IMR-90 (cell line): ENCODE data around the gene FCMR. TPM values are rescaled to one million over a fixed set of nuclear protein-coding genes. Genes with fewer than 3 reads are reported as not detected.

ENCODE experiments used
- ATAC-seq: fragments of 200-7000 bp; cut with Tn5 transposase; 2 replicates; pipeline ENCODE4 v1.9.1; 2020; ENCODE audit warnings: low read depth, mild to moderate bottlenecking, moderate library complexity
- BruUV-seq: library from RNA; stranded (reverse); fragments of 400-500 nt; replicated peaks from 2 replicates; lab custom pipeline; 2021; lab: Mats Ljungman, UMichigan
- CTCF ChIA-PET: fragments of 300-600 bp; formaldehyde crosslinking; extraction: SDS; loops from one replicate; lab custom pipeline; 2021; ENCODE audit warnings: antibody characterized with exemption; lab: Yijun Ruan, JAX
- POLR2A ChIA-PET: fragments of 300-600 bp; sonication (Branson Sonifier 250); formaldehyde crosslinking; loops from one replicate; lab custom pipeline; 2022; ENCODE audit warnings: antibody characterized with exemption; ENCODE audit not compliant: unreplicated experiment; lab: Charles Lee
- DNase-seq: peaks from one replicate; pipeline ENCODE4 v3.0.0; 2013
- H2AFZ ChIP-seq: replicated peaks from 2 replicates; pipeline ENCODE3; 2013; ENCODE audit warnings: low read length, mild to moderate bottlenecking; ENCODE audit not compliant: poor library complexity
- H2AK5ac ChIP-seq: 2 replicates; pipeline ENCODE4 v1.6.1; 2013; ENCODE audit warnings: low read depth, low read length, inconsistent platforms
- H2AK9ac ChIP-seq: replicated peaks from 2 replicates; pipeline ENCODE3; 2013; ENCODE audit warnings: mild to moderate bottlenecking, low read depth, low read length, moderate library complexity; ENCODE audit not compliant: poor library complexity
- H2BK120ac ChIP-seq: 2 replicates; pipeline ENCODE4 v1.6.1; 2013; ENCODE audit warnings: low read depth, low read length, inconsistent platforms
- H2BK15ac ChIP-seq: 3 replicates; pipeline ENCODE4 v1.6.1; 2013; ENCODE audit warnings: low read depth, low read length, inconsistent platforms
- H2BK20ac ChIP-seq: 2 replicates; pipeline ENCODE4 v1.6.1; 2013; ENCODE audit warnings: low read depth, mild to moderate bottlenecking, inconsistent platforms, low read length, moderate library complexity
- H2BK5ac ChIP-seq: 2 replicates; pipeline ENCODE4 v1.6.1; 2013; ENCODE audit warnings: mild to moderate bottlenecking, low read depth, low read length, inconsistent platforms; ENCODE audit not compliant: poor library complexity, severe bottlenecking
- H3K14ac ChIP-seq: replicated peaks from 2 replicates; pipeline ENCODE4 v1.6.1; 2013; ENCODE audit warnings: low read depth, low read length, inconsistent platforms
- H3K18ac ChIP-seq: 2 replicates; pipeline ENCODE4 v1.6.1; 2013; ENCODE audit warnings: low read depth, low read length, control low read depth
- H3K23ac ChIP-seq: 2 replicates; pipeline ENCODE4 v1.6.1; 2013; ENCODE audit warnings: low read depth, low read length, inconsistent platforms
- H3K27ac ChIP-seq: 2 replicates; pipeline ENCODE4 v1.5.1; 2013; ENCODE audit warnings: mild to moderate bottlenecking, control low read depth, low read length; ENCODE audit not compliant: insufficient read depth
- H3K27me3 ChIP-seq: 2 replicates; pipeline ENCODE4 v1.6.1; 2013; ENCODE audit warnings: low read length; ENCODE audit not compliant: control insufficient read depth, insufficient read depth
- H3K36me3 ChIP-seq: 2 replicates; pipeline ENCODE4 v1.6.1; 2013; ENCODE audit warnings: low read length, mixed read lengths; ENCODE audit not compliant: control insufficient read depth, insufficient read depth
- H3K4ac ChIP-seq: 2 replicates; pipeline ENCODE4 v1.6.1; 2013; ENCODE audit warnings: low read depth, low read length, inconsistent platforms
- H3K4me1 ChIP-seq: 2 replicates; pipeline ENCODE4 v1.6.1; 2013; ENCODE audit warnings: low read length, mixed read lengths; ENCODE audit not compliant: control insufficient read depth, insufficient read depth
- H3K4me2 ChIP-seq: 2 replicates; pipeline ENCODE4 v1.6.1; 2013; ENCODE audit warnings: low read depth, mild to moderate bottlenecking, control low read depth, low read length, moderate library complexity
- H3K4me3 ChIP-seq: 2 replicates; pipeline ENCODE4 v1.5.1; 2013; ENCODE audit warnings: low read depth, mild to moderate bottlenecking, control low read depth, low read length, moderate library complexity; ENCODE audit not compliant: insufficient read depth
- H3K56ac ChIP-seq: 2 replicates; pipeline ENCODE4 v1.6.1; 2013; ENCODE audit warnings: low read length, inconsistent platforms; ENCODE audit not compliant: insufficient read depth; ENCODE audit errors: extremely low read depth
- H3K79me1 ChIP-seq, 2 experiments: 2 replicates each; pipeline ENCODE4 v1.6.1; 2013; ENCODE audit warnings: low read length in 2 of 2, inconsistent platforms in 1 of 2, low read depth in 1 of 2
- H3K9ac ChIP-seq: 2 replicates; pipeline ENCODE4 v1.6.1; 2013; ENCODE audit warnings: low read depth, low read length, control low read depth
- H3K9me1 ChIP-seq: 2 replicates; pipeline ENCODE4 v1.6.1; 2013; ENCODE audit warnings: low read length, inconsistent platforms; ENCODE audit not compliant: insufficient read depth
- H3K9me3 ChIP-seq: 2 replicates; pipeline ENCODE4 v1.6.1; 2013; ENCODE audit warnings: low read length; ENCODE audit not compliant: control insufficient read depth, insufficient read depth
- H4K20me1 ChIP-seq: 2 replicates; pipeline ENCODE4 v1.6.1; 2013; ENCODE audit warnings: low read length, inconsistent platforms; ENCODE audit not compliant: insufficient read depth
- H4K5ac ChIP-seq: 2 replicates; pipeline ENCODE4 v1.6.1; 2013; ENCODE audit warnings: mild to moderate bottlenecking, low read depth, low read length, control low read depth
- H4K8ac ChIP-seq, 2 experiments: 2 replicates each; pipeline ENCODE4 v1.6.1; 2013; ENCODE audit warnings: low read depth in 2 of 2, low read length in 2 of 2, control low read depth in 1 of 2, inconsistent platforms in 1 of 2
- H4K91ac ChIP-seq: 2 replicates; pipeline ENCODE4 v1.6.1; 2013; ENCODE audit warnings: low read depth, low read length, inconsistent platforms; ENCODE audit not compliant: insufficient read depth
- BHLHE40 ChIP-seq: fragments of 150-350 bp; IDR thresholded peaks from 2 replicates; pipeline ENCODE4 v1.6.1; 2016; ENCODE audit warnings: mild to moderate bottlenecking, low read depth, low read length
- CEBPB ChIP-seq: IDR thresholded peaks from 2 replicates; pipeline ENCODE4 v1.6.1; 2012; ENCODE audit warnings: low read depth, low read length, improper control_type of control experiment
- CHD1 ChIP-seq: IDR thresholded peaks from 2 replicates; pipeline ENCODE4 v1.6.1; 2012; ENCODE audit warnings: low read depth, low read length, improper control_type of control experiment
- CTCF ChIP-seq: conservative IDR thresholded peaks from 2 replicates; pipeline ENCODE4 v1.5.1; 2012; ENCODE audit warnings: mild to moderate bottlenecking, low read depth, low read length, improper control_type of control experiment
- MAFK ChIP-seq: IDR thresholded peaks from 2 replicates; pipeline ENCODE4 v1.6.1; 2012; ENCODE audit warnings: low read depth, low read length, improper control_type of control experiment
- MAZ ChIP-seq: IDR thresholded peaks from 2 replicates; pipeline ENCODE4 v1.6.1; 2012; ENCODE audit warnings: low read depth, mild to moderate bottlenecking, low read length, improper control_type of control experiment, moderate library complexity, borderline replicate concordance
- MXI1 ChIP-seq: IDR thresholded peaks from 2 replicates; pipeline ENCODE4 v1.6.1; 2012; ENCODE audit warnings: low read depth, mild to moderate bottlenecking, low read length, moderate library complexity, borderline replicate concordance
- NFE2L2 ChIP-seq: fragments of 150-350 bp; IDR thresholded peaks from 2 replicates; pipeline ENCODE4 v1.6.1; 2016; ENCODE audit warnings: low read depth, mild to moderate bottlenecking, low read length
- POLR2A ChIP-seq: IDR thresholded peaks from 2 replicates; pipeline ENCODE4 v1.6.1; 2012; ENCODE audit warnings: mild to moderate bottlenecking, low read depth, low read length
- RAD21 ChIP-seq: IDR thresholded peaks from 2 replicates; pipeline ENCODE4 v1.6.1; 2012; ENCODE audit warnings: low read length, improper control_type of control experiment
- RCOR1 ChIP-seq: IDR thresholded peaks from 2 replicates; pipeline ENCODE4 v1.6.1; 2012; ENCODE audit warnings: mild to moderate bottlenecking, low read length, improper control_type of control experiment; ENCODE audit not compliant: insufficient replicate concordance
- RFX5 ChIP-seq: IDR thresholded peaks from 2 replicates; pipeline ENCODE4 v1.8.0; 2012; ENCODE audit warnings: low read depth, mild to moderate bottlenecking, low read length, moderate library complexity
- SMC3 ChIP-seq: fragments of 150-350 bp; IDR thresholded peaks from 2 replicates; pipeline ENCODE4 v1.6.1; 2016; ENCODE audit warnings: low read depth, mild to moderate bottlenecking, antibody characterized with exemption, low read length, moderate library complexity
- WGBS, 2 experiments: methylation state at CpG; one replicate each; pipeline versions ENCODE4 v1.1.5 to v1.1.7; 2013; ENCODE audit warnings: missing lambda C conversion rate in 2 of 2; ENCODE audit not compliant: insufficient read length in 1 of 2; ENCODE audit errors: extremely low coverage in 2 of 2; 5-methylcytosine and 5-hydroxymethylcytosine counted together
- dilution Hi-C: fragments of 300-500 bp; cut with HindIII; formaldehyde crosslinking; loops from one replicate; pipeline ENCODE4 v1.14.3; 2018; ENCODE audit warnings: low sequenced_read_pairs; ENCODE audit not compliant: unreplicated experiment
- in situ Hi-C: fragments of 300-500 bp; cut with MboI; formaldehyde crosslinking; loops from 3 replicates; pipeline ENCODE4 v1.14.3; 2019; ENCODE audit warnings: low sequenced_read_pairs, inconsistent platforms, mixed read lengths
- intact Hi-C: fragments of 100-400 bp; cut with micrococcal nuclease; formaldehyde crosslinking; loops from 2 replicates; pipeline ENCODE4 v1.10.0; 2022
- polyA plus RNA-seq, 3 experiments: library from polyadenylated mRNA; depleted of rRNA; stranded (reverse); fragments of >200 nt; gene quantifications; 2 replicates each; pipeline ENCODE4 v1.2.3, GENCODE V29; 2012; ENCODE audit warnings: low replicate concordance in 1 of 3
- total RNA-seq: library from RNA; depleted of rRNA; stranded (reverse); fragments of >200 nt; gene quantifications from 2 replicates; pipeline ENCODE4 v1.2.3, GENCODE V29; 2012
- TF ChIP-seq, protein P1 (sequence below): fragments of 150-350 bp; IDR thresholded peaks from 2 replicates; pipeline ENCODE4 v1.6.1; 2016; ENCODE audit warnings: low read depth, mild to moderate bottlenecking, low read length, moderate library complexity, borderline replicate concordance
- TF ChIP-seq, protein P2 (sequence below): fragments of 150-350 bp; IDR thresholded peaks from 2 replicates; pipeline ENCODE4 v1.6.1; 2017; ENCODE audit warnings: mild to moderate bottlenecking, antibody characterized with exemption, low read length, low read depth

The FCMR gene
- total and polyA plus RNA-seq, 2 of the 4 experiments (the other 2 are of a cell fraction) = 0.09 TPM; not detected in 1

DNA sequence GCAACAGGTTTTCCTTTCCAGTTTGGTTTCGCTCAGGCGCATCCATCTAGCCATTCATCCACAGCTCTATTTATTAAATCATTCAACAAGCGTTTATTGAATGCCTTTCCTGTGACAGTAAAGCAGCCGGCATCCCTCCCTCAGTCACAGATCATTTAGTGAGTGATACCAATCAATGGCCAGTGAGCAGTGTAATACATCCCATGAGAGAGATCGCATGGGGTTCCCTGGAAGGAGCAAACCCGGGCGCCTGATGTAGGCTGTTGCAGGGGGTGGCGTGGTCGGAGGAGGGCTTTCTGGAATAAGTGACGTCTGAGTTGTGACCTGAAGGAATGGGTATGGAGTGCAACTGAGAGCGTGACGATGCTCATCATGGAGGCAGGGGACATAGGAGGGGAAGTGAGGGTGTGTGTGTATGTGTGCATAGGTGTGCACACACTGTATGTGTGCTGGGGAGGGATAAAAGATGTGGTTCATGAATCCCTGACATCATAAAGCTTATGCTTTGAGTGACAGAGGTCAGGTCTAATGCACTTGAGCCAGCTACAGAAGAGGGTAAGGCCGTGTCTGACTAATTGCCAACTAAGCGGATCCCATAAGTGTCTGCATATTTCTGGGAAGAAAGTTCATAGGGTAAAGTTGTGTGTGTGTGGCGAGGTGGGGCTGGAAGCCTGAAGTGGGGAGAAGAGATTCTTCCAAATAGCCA is 6.6 kb downstream of the FCMR start:
- 65% methylated on average over 4 of the region's 15 CpGs; no CpG with 5 or more reads in 1 of the 2 experiments for WGBS, 2 experiments
- TF ChIP-seq RAD21 (no peak), MXI1 (no peak), NFE2L2 (no peak), SMC3 (no peak), RCOR1 (no peak), MAFK (no peak), CHD1 (no peak), MAZ (no peak), CTCF (no peak), BHLHE40 (no peak), RFX5 (no peak), CEBPB (no peak), POLR2A (no peak)
- TF ChIP-seq, protein P1, sequence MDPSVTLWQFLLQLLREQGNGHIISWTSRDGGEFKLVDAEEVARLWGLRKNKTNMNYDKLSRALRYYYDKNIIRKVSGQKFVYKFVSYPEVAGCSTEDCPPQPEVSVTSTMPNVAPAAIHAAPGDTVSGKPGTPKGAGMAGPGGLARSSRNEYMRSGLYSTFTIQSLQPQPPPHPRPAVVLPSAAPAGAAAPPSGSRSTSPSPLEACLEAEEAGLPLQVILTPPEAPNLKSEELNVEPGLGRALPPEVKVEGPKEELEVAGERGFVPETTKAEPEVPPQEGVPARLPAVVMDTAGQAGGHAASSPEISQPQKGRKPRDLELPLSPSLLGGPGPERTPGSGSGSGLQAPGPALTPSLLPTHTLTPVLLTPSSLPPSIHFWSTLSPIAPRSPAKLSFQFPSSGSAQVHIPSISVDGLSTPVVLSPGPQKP = no peak
- TF ChIP-seq, protein P2, sequence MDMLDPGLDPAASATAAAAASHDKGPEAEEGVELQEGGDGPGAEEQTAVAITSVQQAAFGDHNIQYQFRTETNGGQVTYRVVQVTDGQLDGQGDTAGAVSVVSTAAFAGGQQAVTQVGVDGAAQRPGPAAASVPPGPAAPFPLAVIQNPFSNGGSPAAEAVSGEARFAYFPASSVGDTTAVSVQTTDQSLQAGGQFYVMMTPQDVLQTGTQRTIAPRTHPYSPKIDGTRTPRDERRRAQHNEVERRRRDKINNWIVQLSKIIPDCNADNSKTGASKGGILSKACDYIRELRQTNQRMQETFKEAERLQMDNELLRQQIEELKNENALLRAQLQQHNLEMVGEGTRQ = no peak

More for the DNA sequence above, 6.6 kb downstream of the FCMR start:
- Histone ChIP-seq H3K56ac (no peak overlapping the region), H3K9me1 (no peaks in the 10 kb centered on the region), H3K79me1 (no peaks in the 10 kb centered on the region), H3K14ac (no peak overlapping the region), H4K8ac (no peak overlapping the region), H3K4me2 (no peak overlapping the region), H2BK20ac (no peak overlapping the region), H3K23ac (no peak overlapping the region), H2BK5ac (no peak overlapping the region), H3K4me3 (no peak overlapping the region), H2AK5ac (no peak overlapping the region), H2AK9ac (no peak overlapping the region), H2BK15ac (no peak overlapping the region), H3K4ac (no peak overlapping the region), H3K27me3 (peaks cover 36% of the 10 kb centered on the region), H4K91ac (no peak overlapping the region), H3K18ac (no peak overlapping the region), H2BK120ac (no peak overlapping the region), H4K20me1 (no peaks in the 10 kb centered on the region), H3K36me3 (no peaks in the 10 kb centered on the region), H4K5ac (no peak overlapping the region), H2AFZ (no peak overlapping the region), H3K4me1 (no peaks in the 10 kb centered on the region), H3K27ac (no peak overlapping the region), H3K9ac (no peak overlapping the region), H3K9me3 (no peaks in the 10 kb centered on the region)
- no peak for DNase-seq
- in situ Hi-C loops = loop anchor here (10.0 kb wide), 2 partner anchors 300 to 430 kb away; partner anchors contain the start of gene EIF2D
- ChIA-PET CTCF (interaction anchor here (0.5 to 1.4 kb wide), 2 partner anchors 104 to 105 kb away, joined by 4 to 6 read pairs; no protein-coding TSS in a partner anchor), POLR2A (no interaction called here)
- no TSS peak for BruUV-seq
- intact Hi-C loops = loop anchor here (10.0 kb wide), 2 partner anchors 160 to 490 kb away; no protein-coding TSS in a partner anchor
- dilution Hi-C loops = no loop called here
- ATAC-seq = no peak
